Transverse colon (tissue), 4 donors: ENCODE results near the gene DOCK3. TPM values are rescaled to one million over a fixed set of nuclear protein-coding genes. Genes with fewer than 3 reads are reported as not detected.
"Not testable (repeated sequence)": the region's sequence is repeated elsewhere in the genome, so short reads cannot be mapped to it uniquely, and the experiment has no call there.

ENCODE experiments used
- DNase-seq: peaks from one replicate; pipeline ENCODE4 v3.0.0-alpha.2; 2019
- H3K27ac ChIP-seq, 4 donors: fragments of 200-600 bp; sonication (generic); 2 replicates each; pipeline ENCODE4 v1.5.1; 2016 to 2018; ENCODE audit warnings: inconsistent platforms in 4 of 4
- H3K27me3 ChIP-seq: fragments of 200-600 bp; sonication (generic); 2 replicates; pipeline ENCODE4 v1.5.1; 2017; ENCODE audit warnings: inconsistent platforms
- H3K36me3 ChIP-seq, 4 donors: fragments of 200-600 bp; sonication (generic); 2 replicates each; pipeline ENCODE4 v1.5.1; 2017 to 2019; ENCODE audit warnings: inconsistent platforms in 4 of 4
- H3K4me1 ChIP-seq, 4 donors: fragments of 200-600 bp; sonication (generic); 2 replicates each; pipeline ENCODE4 v1.5.1; 2017 to 2020; ENCODE audit warnings: inconsistent platforms in 4 of 4
- H3K4me3 ChIP-seq, 4 donors: fragments of 200-600 bp; sonication (generic); 1 replicate in 1 of 4; 2 replicates in 3 of 4; pipeline versions ENCODE4 v1.5.1 to v1.6.1; 2017 to 2019; ENCODE audit warnings: inconsistent platforms in 4 of 4
- H3K9me3 ChIP-seq, 2 donors: fragments of 200-600 bp; sonication (generic); 2 replicates each; pipeline ENCODE4 v1.5.1; 2017 to 2019; ENCODE audit warnings: inconsistent platforms in 2 of 2
- EP300 ChIP-seq: sonication (generic); formaldehyde crosslinking; IDR thresholded peaks from one replicate; pipeline ENCODE4 v1.6.1; 2017; ENCODE audit warnings: antibody characterized with exemption, low read depth
- POLR2A ChIP-seq: fragments of 450-650 bp; IDR thresholded peaks from one replicate; pipeline ENCODE4 v1.6.1; 2016; ENCODE audit warnings: antibody characterized with exemption, mild to moderate bottlenecking, moderate library complexity
- POLR2AphosphoS5 ChIP-seq, 3 donors: sonication (generic); formaldehyde crosslinking; IDR thresholded peaks; one replicate each; pipeline ENCODE4 v1.6.1; 2016; ENCODE audit warnings: antibody characterized with exemption in 3 of 3
- WGBS, 2 donors: methylation state at CpG; one replicate each; pipeline ENCODE4 v1.1.5; 2018; ENCODE audit warnings: low coverage in 1 of 2; 5-methylcytosine and 5-hydroxymethylcytosine counted together
- in situ Hi-C, 4 donors: fragments of 200-750 bp; cut with MboI; loops; one replicate each; pipeline versions ENCODE4 v1.15.0 to v1.15.1; 2017; ENCODE audit warnings: low sequenced_read_pairs in 3 of 4, low pct_ligation_motif_present in 1 of 4, low pct_unique_long_range_greater_than_20kb in 1 of 4
- intact Hi-C: fragments of 100-400 bp; cut with DNase I; formaldehyde crosslinking; loops from one replicate; pipeline ENCODE4 v1.15.1; 2023; ENCODE audit warnings: low total_unique reads
- total RNA-seq, 4 donors: library from RNA; depleted of rRNA; stranded (reverse); fragments of >200 nt; gene quantifications; one replicate each; pipeline ENCODE4 v1.1.0, GENCODE V29; 2016
- TF ChIP-seq, protein P1 (sequence below), 5 experiments: fragments of 200-600 bp in 3 of 5; fragments of 450-650 bp in 2 of 5; sonication (generic) in 3 of 5; IDR thresholded peaks; 1 replicate in 2 of 5; 2 replicates in 3 of 5; pipeline ENCODE4 v1.5.1; 2016 to 2017; ENCODE audit warnings: antibody characterized with exemption in 5 of 5, inconsistent platforms in 3 of 5, mild to moderate bottlenecking in 2 of 5, moderate library complexity in 1 of 5

Gene DOCK3
- total RNA-seq, 4 donors from 2014 or later = 0.41 to 0.75 (median 0.62) TPM

DNA sequence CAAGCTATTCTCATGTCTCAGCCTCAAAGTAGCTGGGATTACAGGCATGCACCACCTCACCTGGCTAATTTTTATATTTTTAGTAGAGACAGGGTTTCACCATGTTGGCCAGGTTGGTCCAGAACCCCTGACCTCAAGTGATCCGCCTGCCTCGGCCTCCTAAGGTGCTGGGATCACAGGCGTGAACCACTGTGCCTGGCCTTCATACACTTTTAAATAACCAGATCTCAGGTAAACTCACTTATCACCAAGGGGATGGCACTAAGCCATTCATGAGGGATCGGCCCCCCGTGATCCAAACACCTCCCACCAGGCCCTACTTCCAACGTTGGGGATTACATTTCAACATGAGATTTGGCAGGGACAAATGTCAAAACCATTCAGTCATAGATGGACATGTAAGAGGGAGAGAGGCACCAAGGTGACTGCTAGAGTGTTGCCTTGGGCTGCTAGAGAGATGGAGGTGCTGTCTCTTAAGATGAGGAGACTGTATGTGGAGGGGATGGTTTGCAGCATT is 13.3 kb upstream of the DOCK3 start:
- no peaks in the 10 kb centered on the region for H3K36me3 ChIP-seq
- no peaks in the 10 kb centered on the region for H3K4me1 ChIP-seq
- 83% methylated on average over 6 of the region's 6 CpGs; no CpG with 5 or more reads in 1 of the 2 donors for WGBS, 2 donors
- H3K9me3 ChIP-seq = no peaks in the 10 kb centered on the region
- TF ChIP-seq POLR2AphosphoS5 (IDR thresholded peaks at IDR 0.05) (no peak), EP300 (no peak), POLR2A (no peak)
- TF ChIP-seq, protein P1, sequence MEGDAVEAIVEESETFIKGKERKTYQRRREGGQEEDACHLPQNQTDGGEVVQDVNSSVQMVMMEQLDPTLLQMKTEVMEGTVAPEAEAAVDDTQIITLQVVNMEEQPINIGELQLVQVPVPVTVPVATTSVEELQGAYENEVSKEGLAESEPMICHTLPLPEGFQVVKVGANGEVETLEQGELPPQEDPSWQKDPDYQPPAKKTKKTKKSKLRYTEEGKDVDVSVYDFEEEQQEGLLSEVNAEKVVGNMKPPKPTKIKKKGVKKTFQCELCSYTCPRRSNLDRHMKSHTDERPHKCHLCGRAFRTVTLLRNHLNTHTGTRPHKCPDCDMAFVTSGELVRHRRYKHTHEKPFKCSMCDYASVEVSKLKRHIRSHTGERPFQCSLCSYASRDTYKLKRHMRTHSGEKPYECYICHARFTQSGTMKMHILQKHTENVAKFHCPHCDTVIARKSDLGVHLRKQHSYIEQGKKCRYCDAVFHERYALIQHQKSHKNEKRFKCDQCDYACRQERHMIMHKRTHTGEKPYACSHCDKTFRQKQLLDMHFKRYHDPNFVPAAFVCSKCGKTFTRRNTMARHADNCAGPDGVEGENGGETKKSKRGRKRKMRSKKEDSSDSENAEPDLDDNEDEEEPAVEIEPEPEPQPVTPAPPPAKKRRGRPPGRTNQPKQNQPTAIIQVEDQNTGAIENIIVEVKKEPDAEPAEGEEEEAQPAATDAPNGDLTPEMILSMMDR (IDR thresholded peaks at IDR 0.05) = no peak
- H3K27ac ChIP-seq = no peak overlapping the region
- in situ Hi-C loops = no loop called here
- intact Hi-C loops = no loop called here
- peak; percentile 4 for DNase-seq
- no peak overlapping the region for H3K4me3 ChIP-seq
- no peaks in the 10 kb centered on the region for H3K27me3 ChIP-seq

- WGBS, 2 donors = 14 to 34% methylated on average over 1 to 2 of the region's 2 CpGs
- peak; percentile 3 for DNase-seq
- Histone ChIP-seq H3K27ac (no peak overlapping the region), H3K36me3 (no peaks in the 10 kb centered on the region), H3K4me3 (no peak overlapping the region), H3K9me3 (no peaks in the 10 kb centered on the region), H3K27me3 (no peaks in the 10 kb centered on the region), H3K4me1 (no peaks in the 10 kb centered on the region)
- in situ Hi-C loops (no loop called here), intact Hi-C loops (no loop called here)
- no peak for TF ChIP-seq EP300
- TF ChIP-seq, protein P1 (IDR thresholded peaks at IDR 0.05) = no peak
These were observed 12.3 kb upstream of the DOCK3 start for GRCh38 chr3:50662408-50662807.

DNA sequence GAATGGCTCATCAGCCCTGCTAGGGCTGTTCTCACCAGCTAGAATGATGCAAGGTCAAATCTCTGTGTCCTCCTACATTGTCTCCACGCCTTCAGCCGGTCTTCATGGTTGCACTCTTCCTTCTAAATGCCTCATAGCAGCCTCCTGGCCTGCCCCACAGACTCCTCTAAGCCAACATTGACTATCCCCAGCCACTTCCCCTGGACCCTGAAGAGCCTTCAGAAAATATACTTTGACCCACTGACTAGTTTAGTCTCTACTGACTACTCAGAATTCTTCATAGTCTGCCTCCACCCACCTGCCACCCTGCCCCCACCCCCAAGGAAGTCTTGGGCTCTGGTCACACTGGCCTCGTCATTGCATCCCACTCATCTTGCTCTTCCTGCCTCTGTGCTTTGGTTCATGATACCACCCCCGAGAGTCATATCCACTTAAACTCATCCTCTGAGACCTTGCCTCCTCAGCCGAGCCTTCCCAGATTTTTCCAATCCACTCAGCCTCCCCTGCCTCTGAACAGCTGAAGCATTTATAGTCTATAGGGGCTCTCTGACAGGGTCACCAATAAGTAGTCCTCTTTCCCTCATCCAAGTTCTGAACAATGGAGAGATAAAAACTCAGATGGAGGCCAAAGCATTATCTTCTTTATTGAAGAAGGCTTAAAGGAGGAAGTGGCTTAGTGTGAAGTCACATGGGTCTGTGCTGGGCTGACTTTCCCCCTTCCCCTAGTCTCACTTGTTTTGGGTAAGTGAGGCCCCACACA is 9.5 kb upstream of the DOCK3 start:
- H3K9me3 ChIP-seq = no peaks in the 10 kb centered on the region
- no peak overlapping the region for H3K4me3 ChIP-seq
- intact Hi-C loops (no loop called here), in situ Hi-C loops (no loop called here)
- no peak for DNase-seq
- H3K36me3 ChIP-seq = no peaks in the 10 kb centered on the region
- 81 to 84% methylated on average over 2 to 5 of the region's 5 CpGs for WGBS, 2 donors
- no peaks in the 10 kb centered on the region for H3K4me1 ChIP-seq
- H3K27ac ChIP-seq = no peak overlapping the region
- no peak for TF ChIP-seq POLR2A
- no peak for TF ChIP-seq EP300
- no peak for TF ChIP-seq POLR2AphosphoS5 (IDR thresholded peaks at IDR 0.05)
- TF ChIP-seq, protein P1 (IDR thresholded peaks at IDR 0.05) = no peak
- peaks cover 2% of the 10 kb centered on the region for H3K27me3 ChIP-seq

- H3K9me3 ChIP-seq, H3K4me3 ChIP-seq, in situ Hi-C loops, H3K36me3 ChIP-seq, H3K27me3 ChIP-seq, DNase-seq, intact Hi-C loops, H3K27ac ChIP-seq, H3K4me1 ChIP-seq: not testable (repeated sequence)
- 85 to 90% methylated on average over 2 to 9 of the region's 9 CpGs for WGBS, 2 donors
These were observed 8.9 kb upstream of the DOCK3 start for GRCh38 chr3:50665841-50666115.

- intact Hi-C loops = no loop called here
- peaks cover 10% of the 10 kb centered on the region for H3K27me3 ChIP-seq
These were observed 7.9 kb upstream of the DOCK3 start for GRCh38 chr3:50666837-50667236.

More at GRCh38 chr3:50666837-50667236, 7.9 kb upstream of the DOCK3 start:
- Histone ChIP-seq H3K4me1 (no peaks in the 10 kb centered on the region), H3K36me3 (no peaks in the 10 kb centered on the region), H3K4me3 (no peak overlapping the region), H3K9me3 (no peaks in the 10 kb centered on the region), H3K27ac (no peak overlapping the region)
- DNase-seq = no peak
- WGBS, 2 donors = 14 to 34% methylated on average over 1 of the region's 1 CpG
- TF ChIP-seq POLR2AphosphoS5 (IDR thresholded peaks at IDR 0.05) (no peak), EP300 (no peak), POLR2A (no peak)
- TF ChIP-seq, protein P1 (IDR thresholded peaks at IDR 0.05) = no peak
- in situ Hi-C loops = no loop called here
